Stimulated activated CD8-positive, alpha-beta memory T cell treated with anti-CD3 and anti-CD28 coated beads, Interleukin-12 subunit alpha, Interleukin-12 subunit beta, amount 100 ng/mL, for 24 hours (primary cell): ENCODE results near the gene NUP62CL.

ENCODE experiments used
- DNase-seq: peaks from one replicate; pipeline ENCODE4 v3.0.0-alpha.2; 2020; ENCODE audit errors: extremely low read depth

The NUP62CL gene

DNA sequence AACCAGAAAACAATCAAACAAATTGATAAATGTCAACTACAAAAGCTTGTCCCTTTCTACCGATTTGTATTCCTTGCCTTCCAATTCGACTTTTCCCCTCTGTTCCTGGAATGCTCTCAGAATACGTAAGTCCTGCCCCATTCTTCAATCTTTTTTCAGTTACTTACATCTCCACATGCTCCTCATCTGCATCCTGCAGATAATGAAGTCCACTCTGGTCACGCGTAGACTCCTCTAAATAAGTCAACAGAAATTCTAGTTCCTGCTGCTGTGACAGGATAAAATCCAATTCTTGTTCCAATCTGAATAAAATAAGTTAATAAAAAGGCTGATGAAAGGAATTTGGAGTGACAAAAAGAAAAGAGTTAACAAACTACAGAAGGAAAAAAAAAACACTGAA, 53.2 kb downstream of the NUP62CL start:
- no peak for DNase-seq

DNA sequence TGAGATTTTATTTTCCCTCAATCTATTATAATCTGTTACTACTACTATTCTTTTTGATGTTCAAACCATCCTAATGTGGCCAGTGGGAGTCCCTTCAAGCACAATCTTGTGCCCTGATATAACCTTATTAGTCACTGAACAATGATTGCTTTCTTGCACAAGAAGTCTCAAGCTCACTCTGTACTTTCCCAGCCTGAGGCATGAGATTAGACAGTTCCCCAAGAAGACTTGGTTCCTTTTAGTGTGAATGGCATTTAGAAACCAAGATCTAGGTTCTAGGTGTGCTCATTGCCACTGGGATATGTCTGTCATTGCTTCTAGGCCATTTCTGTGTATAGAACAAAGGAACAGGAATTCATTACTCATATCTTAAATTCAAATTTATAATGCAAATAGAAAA, 59.6 kb downstream of the NUP62CL start:
- DNase-seq = no peak

DNA sequence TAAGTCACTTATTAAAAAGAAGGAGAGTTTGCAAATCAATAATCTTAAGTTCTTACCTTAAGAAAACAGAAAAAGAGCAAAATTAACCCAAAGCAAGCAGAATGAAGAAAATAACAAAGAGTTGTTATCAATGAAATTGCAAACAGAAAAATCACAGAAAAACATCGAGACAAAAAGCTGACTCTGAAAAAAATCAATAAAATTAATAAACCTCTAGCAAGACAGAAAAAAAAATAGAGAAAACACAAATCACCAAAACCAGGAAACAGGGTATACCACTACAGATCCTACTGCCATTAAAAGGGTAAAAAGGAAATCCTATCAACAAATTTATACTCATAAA, 70.3 kb downstream of the NUP62CL start:
- DNase-seq = no peak

DNA sequence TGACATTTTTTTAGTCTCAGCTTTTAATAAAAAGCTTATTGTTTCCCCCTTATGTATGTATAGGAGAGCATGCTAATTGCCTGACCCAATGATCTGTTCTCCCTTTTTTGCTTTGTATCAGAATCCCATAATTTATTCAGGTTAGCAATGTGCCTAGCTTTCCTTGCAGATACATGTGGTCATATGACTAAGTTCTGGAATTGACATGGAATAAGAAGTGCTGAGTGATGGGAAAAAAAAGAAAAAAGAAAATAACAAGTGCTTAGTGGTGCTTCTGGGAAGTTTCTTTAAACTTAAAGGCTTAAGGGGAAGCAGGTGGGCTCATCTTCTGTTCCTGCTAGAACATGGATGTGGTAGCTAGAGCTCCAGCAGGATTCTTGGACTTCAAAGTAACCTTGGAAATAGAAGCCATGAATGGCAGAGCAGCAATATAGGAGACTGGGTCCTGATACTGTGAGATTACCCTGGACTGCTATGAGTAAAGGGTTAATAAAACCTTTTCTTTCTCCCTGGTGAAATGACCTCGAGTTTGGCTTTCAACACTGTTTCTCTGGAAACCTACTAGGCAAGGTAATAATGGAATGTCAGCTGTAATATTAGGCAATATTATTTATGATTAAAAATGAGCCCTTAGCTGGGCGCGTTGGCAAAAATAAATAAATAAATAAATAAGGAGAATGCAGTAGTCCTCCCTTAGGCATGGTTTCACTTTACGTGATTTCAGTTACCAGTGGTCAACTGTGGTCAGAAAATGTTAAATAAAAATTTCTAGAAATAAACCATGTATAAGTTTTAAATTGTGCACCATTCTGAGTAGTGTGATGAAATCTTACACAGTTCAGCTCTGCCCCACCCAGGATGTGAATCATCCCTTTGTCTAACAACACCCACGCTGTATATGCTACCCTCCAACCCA, 70.9 kb downstream of the NUP62CL start:
- no peak for DNase-seq

DNA sequence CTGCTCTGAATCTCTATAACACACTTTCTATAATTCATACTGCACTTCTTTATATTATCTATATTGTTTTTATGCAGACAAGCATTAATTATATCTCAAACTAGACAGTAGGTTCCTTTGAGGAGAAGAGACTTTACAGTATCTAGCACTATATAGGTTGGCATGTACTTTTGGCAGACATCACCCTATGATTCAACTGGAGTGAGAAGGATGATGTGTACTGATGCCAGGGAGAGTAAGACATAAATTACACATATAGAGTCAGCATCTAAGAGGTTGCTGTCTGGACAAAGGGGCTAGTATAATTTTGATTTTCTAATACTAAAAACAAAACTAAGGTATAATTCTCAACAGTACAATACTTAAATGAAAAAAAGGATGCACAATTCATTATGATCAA, 82.5 kb downstream of the NUP62CL start:
- no peak for DNase-seq

DNA sequence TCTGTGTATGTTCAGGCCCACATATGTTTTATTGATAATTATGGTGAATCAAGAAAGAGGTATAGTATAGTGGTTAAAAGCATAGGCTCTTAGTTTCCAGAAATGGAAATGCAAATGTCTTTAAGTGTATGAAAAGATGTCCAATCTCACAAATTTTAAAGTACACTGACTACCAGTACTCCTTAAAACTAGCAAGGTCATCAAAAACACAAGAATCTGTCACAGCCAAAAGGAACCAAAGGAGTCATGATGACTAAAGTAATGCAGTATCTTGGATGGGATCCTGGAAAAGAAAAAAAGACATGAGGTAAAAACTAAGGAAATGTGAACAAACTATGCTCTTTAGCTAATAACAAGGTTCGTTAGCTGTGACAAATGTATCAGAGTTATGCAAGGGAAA, 87.0 kb downstream of the NUP62CL start:
- no peak for DNase-seq

DNA sequence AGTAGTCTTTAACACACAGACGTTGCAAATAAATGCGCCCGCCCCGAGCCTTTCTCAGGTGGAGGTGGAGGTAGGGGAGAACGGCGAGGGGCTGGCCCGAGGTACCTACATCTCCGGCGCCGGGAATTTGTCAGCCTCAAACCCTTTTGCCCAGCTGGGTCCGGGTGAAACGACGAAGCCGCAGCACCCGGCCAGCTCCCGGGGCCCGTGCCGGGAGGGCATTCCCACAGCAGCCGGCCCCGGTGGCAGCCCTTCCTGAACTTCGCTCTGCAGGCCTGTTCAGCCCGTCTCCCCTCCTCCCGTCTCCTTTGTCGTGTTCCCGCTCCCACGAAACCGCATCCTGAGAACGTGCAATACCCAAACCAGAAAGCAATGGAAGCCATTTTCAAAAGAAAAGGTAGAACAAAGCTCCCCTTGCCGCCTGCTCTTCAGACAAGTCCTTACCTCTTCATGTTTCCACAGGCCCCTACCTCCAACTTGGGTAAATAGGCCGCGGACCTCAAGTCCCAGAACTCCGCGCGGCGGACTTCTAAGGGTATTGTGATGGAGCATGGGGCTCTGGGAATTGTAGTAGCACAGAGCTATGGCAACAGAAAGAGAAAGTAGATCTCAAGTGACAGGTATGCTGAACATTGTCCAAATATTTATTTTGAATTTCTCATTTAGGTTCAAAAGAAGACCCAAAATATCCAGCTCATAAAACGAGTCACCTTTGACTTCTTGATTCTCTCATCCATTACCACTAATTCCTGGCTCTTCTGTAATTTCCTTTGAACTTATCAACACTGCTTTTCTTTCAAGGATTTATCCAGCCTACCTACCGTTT, 87.7 kb downstream of the NUP62CL start, which contains the start of gene RBM41:
RBM41 (minus strand) TSS at position 501 of the 826 bp plus-strand sequence; CDS start at position 452, 49 bp downstream.
- no peak for DNase-seq

DNA sequence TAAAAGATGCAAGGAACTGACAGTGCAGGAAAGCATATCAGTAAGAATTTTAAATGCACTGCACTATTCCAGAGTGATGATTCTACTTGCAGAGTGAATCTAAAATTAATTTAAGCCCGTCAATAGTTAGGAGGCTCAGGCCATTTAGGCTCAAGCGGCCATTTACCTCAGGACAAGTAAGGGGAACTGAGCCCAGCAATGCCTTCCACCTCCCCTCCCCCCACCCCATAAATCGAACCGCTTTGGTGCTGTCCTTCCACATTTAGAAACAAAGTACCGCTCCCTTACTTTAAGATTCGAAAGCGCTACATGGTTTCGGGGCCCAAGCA, 88.3 kb downstream of the NUP62CL start:
- no peak for DNase-seq

DNA sequence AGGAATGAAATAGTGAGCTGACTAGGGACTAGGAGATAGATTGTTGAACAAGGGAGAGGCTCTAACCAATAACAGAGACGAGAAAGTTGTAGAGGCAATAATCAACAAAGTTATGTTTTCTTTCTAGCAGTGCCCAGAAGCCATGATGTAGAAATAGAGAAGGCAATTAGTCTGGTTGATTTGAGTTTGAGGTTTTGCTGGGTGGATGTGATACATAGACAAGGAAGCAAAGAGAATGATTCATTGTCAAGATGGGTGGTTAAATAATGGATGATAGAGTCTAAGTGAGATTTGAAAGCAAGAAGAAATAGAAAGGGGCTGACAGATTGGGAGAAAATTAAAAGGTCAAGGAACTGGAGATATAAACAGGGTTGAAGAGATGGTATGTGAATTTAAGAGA, 98.8 kb downstream of the NUP62CL start:
- DNase-seq = no peak

DNA sequence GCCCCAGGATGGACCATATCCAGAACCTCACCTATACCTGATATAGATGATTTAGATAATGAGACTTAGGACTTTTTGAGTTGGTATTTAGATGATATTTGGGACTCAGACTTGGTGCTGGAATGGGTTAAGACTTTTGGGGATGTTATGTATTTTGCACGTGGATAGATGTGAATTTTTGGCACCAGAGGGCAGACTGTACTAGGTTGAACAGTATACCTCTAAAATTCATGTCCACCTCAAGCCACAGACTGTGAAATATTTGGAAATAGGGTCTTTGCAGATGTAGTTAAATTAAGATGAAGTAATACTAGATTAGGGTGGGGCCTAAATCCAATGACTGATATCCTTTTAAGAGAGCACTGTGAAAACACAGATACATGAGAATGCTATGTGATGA, 103.3 kb downstream of the NUP62CL start:
- no peak for DNase-seq

DNA sequence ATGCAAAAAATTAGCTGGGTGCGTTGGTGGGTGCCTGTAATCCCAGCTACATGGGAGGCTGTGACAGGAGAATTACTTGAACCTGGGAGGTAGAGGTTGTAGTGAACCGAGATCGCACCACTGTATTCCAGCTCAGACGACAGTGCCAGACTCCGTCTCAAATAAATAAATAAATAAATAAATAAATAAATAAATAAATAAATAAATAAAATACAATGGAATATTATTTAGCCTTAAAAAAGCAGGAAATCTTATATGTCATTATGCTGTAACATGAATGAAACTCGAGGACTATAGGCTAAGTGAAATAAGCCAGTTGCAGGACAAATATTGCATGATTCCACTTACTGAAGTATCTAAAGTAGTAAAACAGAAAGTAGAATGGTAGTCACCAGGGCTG, 130.1 kb downstream of the NUP62CL start:
- no peak for DNase-seq
